NCI-H345 (cell line): Measurements from ENCODE around the gene VPS13D.
"Not testable (repeated sequence)": the region's sequence is repeated elsewhere in the genome, so short reads cannot be mapped to it uniquely, and the experiment has no call there.

Source experiments
- DNase-seq: peaks from one replicate; lab custom pipeline; 2025; lab: John Stamatoyannopoulos, UW

The VPS13D gene

DNA sequence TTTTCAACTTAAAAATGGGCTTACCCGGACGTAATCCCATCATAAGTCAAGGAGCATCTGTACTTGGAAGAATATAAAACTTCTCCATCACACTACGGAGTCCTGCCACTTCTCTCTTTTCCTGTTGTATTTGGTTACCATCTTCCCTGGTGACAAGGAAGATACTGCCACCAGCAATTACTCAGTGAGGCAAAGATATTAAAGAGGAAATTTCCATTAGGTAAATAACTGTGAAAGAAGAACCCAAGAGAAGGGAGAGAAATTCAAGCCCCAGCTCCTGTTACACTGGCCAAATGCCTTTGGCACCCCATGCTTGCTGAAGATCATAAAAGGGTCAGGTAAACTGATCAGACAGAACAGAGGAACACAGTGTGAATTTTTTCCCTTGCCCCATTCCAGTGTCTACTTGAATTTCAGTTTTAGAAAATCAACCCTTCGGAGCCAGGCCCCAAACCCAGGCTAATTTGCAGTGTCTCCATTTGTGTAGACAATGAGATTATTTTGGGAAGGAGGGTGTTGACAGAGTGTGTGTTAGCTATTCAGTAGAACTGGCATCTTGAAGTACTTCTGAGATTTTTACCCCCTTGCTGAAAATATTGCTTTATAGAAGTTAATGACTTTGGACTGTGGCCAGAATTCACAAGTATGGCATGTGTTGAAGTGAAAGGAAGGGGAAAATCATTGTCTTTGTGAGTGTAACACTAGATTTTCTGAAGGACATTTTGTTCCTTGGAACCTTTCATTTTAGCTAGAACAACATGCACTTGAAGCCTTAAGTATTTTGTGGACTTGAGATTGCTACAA, 221.1 kb downstream of the VPS13D start:
- DNase-seq: no peak

- no peak for DNase-seq
Measured at GRCh38 chr1:12451560-12451900, 221.7 kb downstream of the VPS13D start.

DNA sequence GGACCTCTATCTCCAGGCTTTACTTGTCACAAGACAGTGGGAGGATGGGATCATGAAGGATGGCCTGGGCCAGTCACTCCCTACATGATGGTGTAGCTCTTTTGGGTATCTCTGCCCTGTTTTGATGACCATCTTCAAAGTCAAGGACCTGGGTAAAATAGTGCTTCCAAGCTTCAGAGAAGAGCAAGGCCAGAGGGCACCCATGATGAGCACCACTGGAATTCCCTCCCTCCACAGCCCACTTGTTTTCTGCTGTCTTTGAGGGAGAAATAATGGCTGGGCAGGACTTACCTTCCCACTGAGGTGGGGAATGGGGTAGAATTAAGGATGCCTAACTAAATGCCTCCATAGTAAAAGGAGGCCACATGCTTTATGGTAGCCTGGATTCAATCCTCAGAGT, 222.4 kb downstream of the VPS13D start:
- DNase-seq: no peak

DNA sequence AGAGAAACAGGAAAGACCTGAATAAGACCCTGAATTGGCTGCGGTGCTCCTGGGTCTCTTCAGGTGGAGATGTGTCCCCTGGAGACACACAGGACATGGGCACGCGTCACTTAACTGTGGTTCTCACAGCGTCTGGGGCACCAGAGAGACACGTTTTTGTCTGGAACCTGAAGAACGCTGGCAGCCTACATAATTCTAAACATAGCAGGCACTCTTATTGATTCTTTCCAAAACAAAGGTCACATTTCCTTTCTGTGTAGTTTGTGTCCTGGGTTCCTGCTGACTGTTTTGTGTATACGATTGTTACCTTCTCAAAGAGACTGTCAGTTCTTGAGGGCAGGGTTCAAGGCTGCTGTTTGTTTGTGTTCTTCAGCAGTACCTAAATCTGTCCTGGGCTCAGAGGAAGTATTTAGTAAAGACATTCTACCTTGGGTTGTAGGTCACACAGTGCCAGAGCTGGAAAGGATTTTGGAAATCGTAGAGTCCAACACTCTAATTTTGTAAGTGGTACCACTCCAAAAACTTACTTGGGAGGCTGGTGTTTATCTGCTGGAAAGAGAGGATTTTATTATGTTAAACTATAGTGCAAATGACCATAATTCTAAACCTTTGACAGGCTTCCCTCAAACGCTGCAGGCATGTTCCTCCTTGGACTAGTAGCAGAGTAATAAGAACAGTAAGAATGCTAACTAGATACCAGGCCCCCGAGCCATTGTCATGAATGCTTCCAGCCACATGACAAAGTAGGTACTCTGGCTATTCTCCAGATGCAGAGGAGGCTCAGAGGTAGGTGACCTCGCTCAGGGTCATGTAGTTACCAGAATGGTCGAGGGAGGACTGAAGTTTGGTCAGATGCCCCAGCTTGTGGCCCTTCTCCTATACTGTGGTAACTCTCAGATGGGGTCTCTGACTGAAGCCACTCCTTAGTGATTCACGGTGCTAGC, 223.8 kb downstream of the VPS13D start:
- no peak for DNase-seq

- no peak for DNase-seq
Measured at GRCh38 chr1:12454406-12455391, 224.9 kb downstream of the VPS13D start.

- DNase-seq: not testable (repeated sequence)
Measured at GRCh38 chr1:12456081-12456480, 226.3 kb downstream of the VPS13D start.

GRCh38 chr1:12456979-12457378, 227.1 kb downstream of the VPS13D start:
- no peak for DNase-seq

DNA sequence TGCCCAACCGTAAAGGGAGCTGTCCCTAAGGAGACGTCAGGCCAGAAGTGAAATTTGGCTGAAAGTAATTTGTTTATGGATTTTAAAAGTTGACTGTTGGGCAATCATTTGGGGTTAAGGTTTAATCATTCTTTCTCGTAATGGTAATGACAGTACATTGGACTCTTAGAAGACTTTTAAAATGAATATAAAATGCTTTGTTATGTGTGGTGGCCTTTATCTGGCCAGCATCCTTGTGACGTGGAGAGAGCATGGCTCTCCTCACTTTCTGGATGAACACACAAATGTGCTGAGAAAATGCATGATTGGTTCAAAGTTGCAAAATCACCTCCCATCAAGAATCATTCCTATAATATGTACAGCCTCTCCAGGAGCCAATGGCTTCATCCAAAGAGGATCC, 227.9 kb downstream of the VPS13D start:
- no peak for DNase-seq

GRCh38 chr1:12458571-12458970, 228.7 kb downstream of the VPS13D start:
- DNase-seq: no peak

DNA sequence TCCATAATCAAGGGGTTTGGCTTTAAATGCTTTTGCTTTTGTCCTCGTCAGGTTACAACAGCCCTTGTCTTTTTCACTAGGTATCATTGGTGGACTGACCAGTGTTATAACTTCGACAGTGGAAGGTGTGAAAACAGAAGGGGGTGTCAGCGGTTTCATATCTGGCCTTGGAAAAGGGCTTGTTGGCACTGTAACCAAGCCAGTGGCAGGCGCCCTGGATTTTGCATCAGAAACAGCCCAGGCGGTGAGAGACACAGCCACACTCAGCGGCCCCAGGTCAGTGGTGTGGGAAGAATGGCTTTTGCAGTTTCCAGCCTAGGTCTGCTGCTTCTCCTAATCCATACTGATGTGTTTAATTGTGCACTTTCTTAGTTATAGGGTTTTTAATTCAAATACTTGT, 230.3 kb downstream of the VPS13D start:
- no peak for DNase-seq

DNA sequence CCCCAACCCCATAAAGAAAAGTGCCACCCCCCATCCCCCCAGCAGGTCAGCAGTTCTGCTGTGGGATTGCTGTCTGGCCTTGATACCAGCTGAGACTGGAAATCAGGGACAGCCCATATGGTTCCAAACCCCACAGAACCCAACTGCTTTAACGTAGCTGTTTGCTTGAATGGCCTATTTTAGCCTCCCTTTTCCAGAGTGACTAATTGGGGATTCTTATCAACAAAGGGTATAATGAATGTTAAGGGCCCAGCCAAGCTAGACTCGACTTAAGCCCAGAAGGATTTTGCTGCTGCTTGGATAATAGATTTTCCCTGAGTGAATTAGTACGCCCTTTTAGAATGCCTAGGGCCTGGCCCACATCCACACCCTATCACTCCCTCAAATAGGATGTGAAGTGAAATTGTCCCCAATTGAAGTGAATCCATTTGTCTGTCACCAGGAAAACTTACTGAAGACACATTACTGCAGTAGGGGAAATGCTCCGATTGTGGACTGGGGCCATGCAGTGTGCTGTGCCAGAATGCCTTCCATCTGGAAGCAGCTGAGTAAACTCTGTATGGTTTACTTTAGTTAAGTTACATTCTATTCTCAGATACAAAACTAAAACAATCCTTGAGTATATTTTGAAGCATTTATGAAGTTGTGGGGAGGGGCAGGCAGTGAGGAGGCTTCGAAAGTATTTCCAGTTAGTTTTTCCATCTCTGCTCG, 231.2 kb downstream of the VPS13D start:
- DNase-seq: no peak

- no peak for DNase-seq
Measured at GRCh38 chr1:12461754-12462153, 231.9 kb downstream of the VPS13D start.

DNA sequence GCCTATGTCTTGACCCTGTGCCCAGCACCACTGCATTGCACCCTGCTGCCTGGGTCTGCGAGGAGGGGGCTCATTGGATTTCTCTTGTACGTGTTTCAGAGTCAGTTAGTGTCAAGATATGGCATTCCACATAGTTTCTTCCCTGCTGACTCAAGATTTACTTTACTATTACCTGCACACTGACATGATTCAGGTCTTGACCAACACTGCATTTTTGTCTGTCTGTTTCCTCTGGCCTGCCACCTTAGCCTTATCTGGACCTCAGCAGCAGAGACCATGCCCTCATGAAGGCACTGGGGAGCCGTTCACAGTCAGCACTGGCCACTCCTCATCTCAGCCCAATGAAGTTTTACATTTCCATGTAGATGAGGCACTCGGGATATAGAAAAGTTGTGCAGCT, 232.8 kb downstream of the VPS13D start:
- DNase-seq: no peak

DNA sequence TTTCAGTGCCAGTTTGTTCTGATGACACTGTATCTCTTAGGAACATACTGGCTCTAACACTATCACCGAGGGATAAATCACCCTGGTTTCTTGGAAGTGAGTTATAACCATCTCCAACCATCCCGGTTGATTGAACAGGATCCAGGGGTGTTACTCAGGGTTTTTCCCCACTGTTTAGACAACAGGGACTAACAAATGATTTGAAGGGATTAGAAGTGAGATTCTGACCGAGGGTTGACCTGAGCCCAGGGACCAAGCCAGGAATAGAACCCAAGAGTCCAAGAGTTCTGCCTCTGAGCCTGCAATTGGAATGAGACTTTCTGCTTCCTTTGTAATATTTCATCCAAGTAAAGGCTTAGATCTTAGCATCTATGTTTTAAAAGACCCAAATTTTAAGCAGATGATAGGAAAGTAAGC, 234.2 kb downstream of the VPS13D start:
- DNase-seq: no peak

DNA sequence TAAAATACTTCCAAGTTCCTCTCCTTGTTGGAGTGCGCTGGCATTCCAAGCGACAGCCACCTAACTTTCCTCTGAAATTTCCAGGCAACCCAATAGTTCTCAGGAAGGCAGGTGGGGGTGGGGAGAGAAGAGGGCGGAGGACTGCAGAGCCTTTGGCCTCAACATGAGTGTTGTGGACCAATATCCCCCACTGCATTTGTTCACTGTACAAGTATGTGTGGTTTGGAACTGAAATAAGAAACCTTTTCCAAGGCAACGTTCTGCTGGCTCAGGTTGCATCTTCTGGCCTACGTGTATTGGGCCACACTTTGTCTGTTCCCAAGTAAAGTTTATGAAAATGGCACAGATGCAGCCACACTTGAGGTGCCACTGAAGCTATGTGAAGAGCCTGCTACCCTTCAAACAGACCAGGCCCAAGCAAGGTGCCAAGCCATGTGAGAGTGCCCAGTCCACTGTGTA, 234.8 kb downstream of the VPS13D start:
- DNase-seq: no peak

GRCh38 chr1:12465126-12465525, 235.3 kb downstream of the VPS13D start:
- DNase-seq: no peak

- DNase-seq: no peak
Measured at GRCh38 chr1:12466816-12467215, 237.0 kb downstream of the VPS13D start.

DNA sequence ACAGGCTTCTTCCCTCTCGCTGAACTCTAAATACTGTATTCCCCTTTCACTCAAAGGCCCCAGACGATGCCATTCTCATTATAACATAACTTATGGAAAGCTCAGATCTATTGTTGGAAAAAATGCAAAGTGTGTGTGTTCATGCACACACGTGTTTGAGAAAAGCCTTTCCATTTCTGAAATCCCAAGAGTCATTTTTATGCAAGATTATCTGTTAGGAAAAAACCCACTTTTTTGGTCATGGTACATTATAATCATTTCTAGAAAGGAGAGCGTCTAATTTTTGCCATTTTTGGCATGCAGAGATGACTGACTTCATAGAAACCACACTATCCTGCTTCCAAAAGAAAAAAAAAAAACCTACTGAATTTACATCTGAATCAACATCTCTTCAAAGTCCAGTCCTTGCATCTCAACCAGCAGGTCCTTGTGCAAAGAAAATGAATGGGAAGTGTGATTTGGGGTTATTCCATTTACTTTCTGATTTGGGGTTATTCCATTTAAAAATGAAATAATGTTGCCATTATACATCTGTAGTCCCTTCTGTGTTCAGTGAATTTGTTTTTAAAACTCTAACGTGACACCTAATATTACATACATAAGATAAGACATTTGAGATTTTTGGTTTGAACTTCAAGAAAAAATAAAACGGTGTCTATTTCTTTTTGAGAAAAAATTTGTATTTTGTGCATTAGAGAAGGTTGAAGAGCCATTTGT, 237.9 kb downstream of the VPS13D start:
- DNase-seq: no peak

DNA sequence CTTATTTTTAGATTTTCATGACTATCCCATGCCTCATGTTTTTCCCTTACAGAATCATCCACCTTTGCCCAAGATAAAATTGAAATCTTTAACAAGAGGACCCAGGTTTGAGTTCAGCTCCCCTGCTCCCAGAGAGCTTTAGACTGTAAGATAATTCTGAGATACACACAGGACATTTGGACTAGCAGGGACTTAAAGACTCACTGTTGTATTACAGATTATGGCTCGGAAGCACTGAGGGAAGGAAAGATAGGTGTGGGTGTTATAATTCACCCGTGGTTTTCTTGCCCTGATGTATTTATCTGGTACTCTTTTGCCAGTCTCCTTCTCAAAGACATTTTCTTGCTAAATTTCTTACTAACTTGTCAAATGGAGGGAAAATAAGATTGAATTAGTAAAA, 238.5 kb downstream of the VPS13D start:
- DNase-seq: no peak

GRCh38 chr1:12469493-12469892, 239.7 kb downstream of the VPS13D start:
- DNase-seq: peak; percentile 9

GRCh38 chr1:12469990-12470389, 240.2 kb downstream of the VPS13D start:
- DNase-seq: no peak
